Tibial artery (tissue), 4 donors: ENCODE measurements around the gene SCLY.
"Not testable (repeated sequence)": the region's sequence is repeated elsewhere in the genome, so short reads cannot be mapped to it uniquely, and the experiment has no call there.

ENCODE experiments used
- DNase-seq, 2 donors: peaks; one replicate each; pipeline ENCODE4 v3.0.0-alpha.2; 2019
- H3K27ac ChIP-seq, 2 donors: fragments of 200-600 bp; sonication (generic) in 1 of 2; 1 replicate in 1 of 2; 2 replicates in 1 of 2; pipeline ENCODE4 v1.5.1; 2018 to 2019; ENCODE audit warnings: mild to moderate bottlenecking in 1 of 2
- H3K27me3 ChIP-seq, 2 donors: fragments of 200-600 bp; sonication (generic) in 1 of 2; one replicate each; pipeline versions ENCODE4 v1.5.1 to v1.6.0; 2016 to 2019
- H3K36me3 ChIP-seq, 3 donors: fragments of 200-600 bp; sonication (generic) in 2 of 3; one replicate each; pipeline ENCODE4 v1.5.1; 2016 to 2019; ENCODE audit warnings: mild to moderate bottlenecking in 2 of 3
- H3K4me1 ChIP-seq, 4 donors: fragments of 200-600 bp; sonication (generic) in 2 of 4; 1 replicate in 3 of 4; 2 replicates in 1 of 4; pipeline ENCODE4 v1.5.1; 2016 to 2019
- H3K4me3 ChIP-seq, 2 donors: fragments of 200-600 bp; sonication (generic) in 1 of 2; 1 replicate in 1 of 2; 2 replicates in 1 of 2; pipeline ENCODE4 v1.5.1; 2018 to 2019; ENCODE audit warnings: mild to moderate bottlenecking in 2 of 2
- H3K9me3 ChIP-seq, 3 donors: fragments of 200-600 bp; sonication (generic) in 1 of 3; one replicate each; pipeline ENCODE4 v1.5.1; 2016 to 2019
- CTCF ChIP-seq, 2 experiments: fragments of 200-600 bp in 1 of 2; fragments of 450-650 bp in 1 of 2; IDR thresholded peaks; one replicate each; pipeline ENCODE4 v1.5.1; 2017 to 2019; ENCODE audit warnings: antibody characterized with exemption in 2 of 2, mild to moderate bottlenecking in 1 of 2, moderate library complexity in 1 of 2
- intact Hi-C: fragments of 100-400 bp; cut with DNase I; formaldehyde crosslinking; loops from one replicate; pipeline ENCODE4 v1.15.0; 2023; ENCODE audit warnings: low total_unique reads

SCLY gene

GRCh38 chr2:238046725-238047270, 14.0 kb upstream of the SCLY start:
- Histone ChIP-seq H3K36me3 (peaks cover 27 to 35% (median 34%) of the 10 kb centered on the region in 3 donors), H3K4me3 (no peak overlapping the region), H3K4me1 (no peaks in the 10 kb centered on the region), H3K9me3 (peaks cover 0 to 4% (median 0%) of the 10 kb centered on the region in 3 donors), H3K27ac (no peak overlapping the region), H3K27me3 (no peaks in the 10 kb centered on the region)
- DNase-seq: no peak
- intact Hi-C loops: no loop called here
- TF ChIP-seq CTCF (IDR thresholded peaks at IDR 0.05): no peak

GRCh38 chr2:238053191-238053776, 7.5 kb upstream of the SCLY start:
- no peak for DNase-seq
- peaks cover 0 to 3% (median 0%) of the 10 kb centered on the region in 3 donors for H3K9me3 ChIP-seq
- no peaks in the 10 kb centered on the region for H3K27me3 ChIP-seq
- no peaks in the 10 kb centered on the region for H3K36me3 ChIP-seq
- no peak overlapping the region for H3K4me3 ChIP-seq
- no peak for TF ChIP-seq CTCF (IDR thresholded peaks at IDR 0.05)
- intact Hi-C loops: no loop called here
- no peaks in the 10 kb centered on the region for H3K4me1 ChIP-seq
- H3K27ac ChIP-seq: no peak overlapping the region

- Histone ChIP-seq H3K27ac (no peak overlapping the region), H3K36me3 (no peaks in the 10 kb centered on the region), H3K9me3 (no peaks in the 10 kb centered on the region), H3K27me3 (no peaks in the 10 kb centered on the region), H3K4me3 (no peak overlapping the region), H3K4me1 (peaks cover 0 to 8% (median 6%) of the 10 kb centered on the region in 4 donors)
- TF ChIP-seq CTCF (IDR thresholded peaks at IDR 0.05): no peak
- DNase-seq: no peak
- intact Hi-C loops: no loop called here
These were observed 5.0 kb upstream of the SCLY start for GRCh38 chr2:238055841-238056240.

GRCh38 chr2:238057696-238058575, 2.9 kb upstream of the SCLY start:
- intact Hi-C loops, DNase-seq, H3K27ac ChIP-seq, H3K27me3 ChIP-seq, H3K36me3 ChIP-seq, H3K4me3 ChIP-seq, H3K9me3 ChIP-seq: not testable (repeated sequence)
- H3K4me1 ChIP-seq: peaks cover 0 to 17% (median 10%) of the 10 kb centered on the region in 4 donors

GRCh38 chr2:238059505-238059904, 1.3 kb upstream of the SCLY start:
- no peak for TF ChIP-seq CTCF (IDR thresholded peaks at IDR 0.05)
- peak overlapping the region; percentile 69 to 89 for H3K4me3 ChIP-seq

GRCh38 chr2:238060096-238060541, 682 bp upstream of the SCLY start:
- Histone ChIP-seq H3K27ac (peak overlapping the region; percentile 85 to 90), H3K27me3 (no peaks in the 10 kb centered on the region), H3K36me3 (peaks cover 0 to 11% (median 6%) of the 10 kb centered on the region in 3 donors), H3K4me1 (peaks cover 0 to 17% (median 10%) of the 10 kb centered on the region in 4 donors), H3K4me3 (peak overlapping the region; percentile 69 to 89), H3K9me3 (no peaks in the 10 kb centered on the region)
- intact Hi-C loops: loop anchor here (5.0 to 10.0 kb wide), 2 partner anchors 72 to 205 kb away; partner anchors contain the start of gene RAMP1
- TF ChIP-seq CTCF (IDR thresholded peaks at IDR 0.05): no peak
- DNase-seq: no peak

More at GRCh38 chr2:238059505-238059904, 1.3 kb upstream of the SCLY start:
- Histone ChIP-seq H3K36me3 (peaks cover 0 to 5% (median 0%) of the 10 kb centered on the region in 3 donors), H3K4me1 (peaks cover 0 to 17% (median 10%) of the 10 kb centered on the region in 4 donors), H3K9me3 (no peaks in the 10 kb centered on the region), H3K27me3 (no peaks in the 10 kb centered on the region), H3K27ac (no peak overlapping the region)
- no peak for DNase-seq
- intact Hi-C loops: no loop called here
